ENCODE data around the gene SMIM27. TPM values are rescaled to one million over a fixed set of nuclear protein-coding genes. Genes with fewer than 3 reads are reported as not detected.

SMIM27 gene
- total RNA-seq, 2 donors from 2014 or later, result 4.1 to 4.6 TPM

DNA sequence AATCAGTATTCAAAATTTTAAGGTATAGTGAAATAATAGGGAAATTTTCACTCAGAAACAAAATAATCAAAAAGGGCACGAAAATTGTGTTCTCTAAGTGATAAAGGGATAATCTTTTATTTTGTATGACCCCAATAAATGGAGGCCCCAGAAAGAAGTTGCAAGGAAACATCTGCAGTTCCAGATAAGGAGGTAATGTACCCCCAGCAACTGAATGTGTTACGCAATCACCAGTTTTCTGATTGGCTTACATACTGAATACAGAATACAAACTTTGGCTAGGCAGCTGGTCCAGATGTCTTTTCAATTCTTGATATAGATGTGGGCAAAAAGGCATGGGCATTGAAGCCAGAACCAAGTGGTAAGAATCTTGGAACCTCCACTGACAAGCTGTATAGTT is 2.0 kb downstream of the SMIM27 start:
- TF ChIP-seq, protein P1, sequence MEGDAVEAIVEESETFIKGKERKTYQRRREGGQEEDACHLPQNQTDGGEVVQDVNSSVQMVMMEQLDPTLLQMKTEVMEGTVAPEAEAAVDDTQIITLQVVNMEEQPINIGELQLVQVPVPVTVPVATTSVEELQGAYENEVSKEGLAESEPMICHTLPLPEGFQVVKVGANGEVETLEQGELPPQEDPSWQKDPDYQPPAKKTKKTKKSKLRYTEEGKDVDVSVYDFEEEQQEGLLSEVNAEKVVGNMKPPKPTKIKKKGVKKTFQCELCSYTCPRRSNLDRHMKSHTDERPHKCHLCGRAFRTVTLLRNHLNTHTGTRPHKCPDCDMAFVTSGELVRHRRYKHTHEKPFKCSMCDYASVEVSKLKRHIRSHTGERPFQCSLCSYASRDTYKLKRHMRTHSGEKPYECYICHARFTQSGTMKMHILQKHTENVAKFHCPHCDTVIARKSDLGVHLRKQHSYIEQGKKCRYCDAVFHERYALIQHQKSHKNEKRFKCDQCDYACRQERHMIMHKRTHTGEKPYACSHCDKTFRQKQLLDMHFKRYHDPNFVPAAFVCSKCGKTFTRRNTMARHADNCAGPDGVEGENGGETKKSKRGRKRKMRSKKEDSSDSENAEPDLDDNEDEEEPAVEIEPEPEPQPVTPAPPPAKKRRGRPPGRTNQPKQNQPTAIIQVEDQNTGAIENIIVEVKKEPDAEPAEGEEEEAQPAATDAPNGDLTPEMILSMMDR (IDR thresholded peaks at IDR 0.05), result no peak
- ATAC-seq (ENCODE audit: insufficient number of reproducible peaks, low FRiP score, low read depth), result no peak
- no peaks in the 10 kb centered on the region for H3K36me3 ChIP-seq

DNA sequence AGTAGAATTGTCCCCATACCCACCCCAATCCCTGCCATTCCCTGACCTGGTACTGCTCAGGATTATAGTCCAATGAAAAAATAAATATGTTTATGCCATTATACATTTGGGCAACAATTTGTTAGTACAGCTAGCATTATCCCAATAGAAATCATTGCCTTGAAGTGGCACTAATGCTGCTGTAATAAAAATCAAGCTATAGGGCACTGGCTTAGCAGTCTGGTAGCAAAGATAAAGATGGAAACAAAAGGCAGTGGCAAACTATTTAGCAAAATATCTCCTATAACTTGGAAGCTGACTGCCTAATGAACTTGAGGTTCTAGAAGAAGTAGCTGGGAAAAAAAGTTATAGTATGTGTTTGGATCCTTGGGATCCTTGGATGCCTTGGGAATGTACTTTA is 2.5 kb downstream of the SMIM27 start:
- ATAC-seq (ENCODE audit: insufficient number of reproducible peaks, low FRiP score, low read depth), result no peak
- TF ChIP-seq, protein P1 (IDR thresholded peaks at IDR 0.05), result no peak
- Histone ChIP-seq H3K4me3 (no peak overlapping the region), H3K27ac (no peak overlapping the region), H3K9me3 (no peaks in the 10 kb centered on the region), H3K27me3 (replicated peaks; ENCODE audit: insufficient read depth) (no peaks in the 10 kb centered on the region), H3K36me3 (no peaks in the 10 kb centered on the region), H3K4me1 (ENCODE audit: control insufficient read depth in 1 of 2, low read depth in 2 of 2) (peaks cover 4 to 12% of the 10 kb centered on the region in 2 donors)
- no peak for DNase-seq (ENCODE audit: low spot score)

More for the DNA sequence above, 2.0 kb downstream of the SMIM27 start:
- Histone ChIP-seq H3K4me1 (ENCODE audit: control insufficient read depth in 1 of 2, low read depth in 2 of 2) (peaks cover 8 to 12% of the 10 kb centered on the region in 2 donors), H3K27me3 (replicated peaks; ENCODE audit: insufficient read depth) (no peaks in the 10 kb centered on the region), H3K27ac (no peak overlapping the region), H3K4me3 (no peak overlapping the region), H3K9me3 (no peaks in the 10 kb centered on the region)
- no peak for DNase-seq (ENCODE audit: low spot score)

DNA sequence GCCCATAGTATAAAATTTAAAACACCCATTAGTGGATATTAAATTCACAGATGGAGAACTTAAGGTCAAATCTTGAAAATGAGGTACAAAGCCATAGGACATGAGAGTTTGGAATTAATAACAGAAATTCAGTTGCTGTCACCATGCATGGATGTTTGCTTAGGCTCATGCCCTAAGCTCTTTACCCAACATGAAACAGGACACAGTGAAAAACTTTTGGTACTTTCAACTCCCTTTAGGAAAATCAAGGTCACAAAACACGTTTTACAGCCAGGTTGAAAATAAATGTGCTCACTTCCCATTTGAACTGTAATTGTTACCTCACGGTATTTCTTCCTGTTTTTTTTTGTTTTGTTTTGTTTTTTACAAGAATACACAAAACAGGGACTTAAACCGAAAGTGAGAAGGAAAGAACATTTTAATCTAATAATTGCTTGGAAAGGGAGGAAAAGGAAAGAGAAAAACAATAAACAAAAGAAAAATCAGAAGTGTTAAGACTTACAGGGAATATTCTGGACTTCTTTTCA is 6.3 kb downstream of the SMIM27 start:
- H3K9me3 ChIP-seq, result no peaks in the 10 kb centered on the region
- H3K4me3 ChIP-seq, result no peak overlapping the region
- H3K27me3 ChIP-seq (replicated peaks; ENCODE audit: insufficient read depth), result no peaks in the 10 kb centered on the region
- TF ChIP-seq, protein P1 (IDR thresholded peaks at IDR 0.05), result no peak
- H3K27ac ChIP-seq, result no peak overlapping the region
- H3K36me3 ChIP-seq, result no peaks in the 10 kb centered on the region
- H3K4me1 ChIP-seq (ENCODE audit: control insufficient read depth in 1 of 2, low read depth in 2 of 2), result no peaks in the 10 kb centered on the region
- DNase-seq (ENCODE audit: low spot score) (no peak), ATAC-seq (ENCODE audit: insufficient number of reproducible peaks, low FRiP score, low read depth) (no peak)

DNA sequence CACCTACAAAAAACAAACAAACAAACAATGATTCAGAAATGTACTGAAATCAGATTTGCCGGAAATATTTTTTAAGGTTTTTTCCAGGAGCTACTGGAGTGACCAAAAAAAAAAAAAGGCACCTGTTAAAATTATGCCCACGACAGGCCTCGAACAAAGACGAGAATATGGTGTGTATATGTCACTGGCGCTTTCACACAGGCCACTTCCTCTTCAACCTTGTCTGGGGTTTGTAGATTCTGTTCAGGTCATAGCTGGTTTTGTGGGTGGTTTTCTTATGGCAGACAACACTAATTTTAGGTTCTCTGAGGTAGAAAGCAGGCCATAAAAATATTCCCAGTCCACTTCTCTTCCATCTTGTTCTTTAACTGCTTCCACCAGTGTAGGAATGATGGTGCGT is 13.8 kb downstream of the SMIM27 start:
- no peak overlapping the region for H3K27ac ChIP-seq
- H3K36me3 ChIP-seq, result peaks cover 29% of the 10 kb centered on the region
- TF ChIP-seq, protein P1 (IDR thresholded peaks at IDR 0.05), result no peak
- ATAC-seq (ENCODE audit: insufficient number of reproducible peaks, low FRiP score, low read depth) (no peak), DNase-seq (ENCODE audit: low spot score) (no peak)
- H3K4me3 ChIP-seq, result no peak overlapping the region
- peaks cover 0 to 3% of the 10 kb centered on the region in 2 donors for H3K4me1 ChIP-seq (ENCODE audit: control insufficient read depth in 1 of 2, low read depth in 2 of 2)
- no peaks in the 10 kb centered on the region for H3K27me3 ChIP-seq (replicated peaks; ENCODE audit: insufficient read depth)
- no peaks in the 10 kb centered on the region for H3K9me3 ChIP-seq

DNA sequence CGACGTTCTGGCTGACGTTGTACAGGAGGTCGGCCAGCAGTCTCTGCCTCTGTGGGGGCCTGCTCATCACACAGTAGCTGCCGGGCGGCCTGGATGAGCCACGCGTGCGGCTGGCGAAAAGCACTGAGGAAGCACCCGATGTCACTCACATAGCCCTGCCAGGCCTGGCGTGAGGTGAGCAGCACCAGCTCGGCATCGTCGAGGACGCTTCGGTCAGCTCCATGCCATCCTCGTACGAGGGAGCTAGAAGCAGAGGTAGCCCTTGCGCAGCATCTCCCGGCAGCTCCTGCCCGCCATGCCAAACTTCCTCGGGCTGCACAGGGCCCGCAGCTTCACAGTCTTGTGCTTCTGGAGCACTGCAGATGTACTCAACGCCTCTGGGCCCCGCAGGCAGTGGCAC is 14.6 kb downstream of the SMIM27 start:
- H3K4me1 ChIP-seq (ENCODE audit: control insufficient read depth in 1 of 2, low read depth in 2 of 2), result peaks cover 5 to 11% of the 10 kb centered on the region in 2 donors
- TF ChIP-seq, protein P1 (IDR thresholded peaks at IDR 0.05), result no peak
- ATAC-seq (ENCODE audit: insufficient number of reproducible peaks, low FRiP score, low read depth), result no peak

More for the DNA sequence above, 14.6 kb downstream of the SMIM27 start:
- H3K4me3 ChIP-seq, result no peak overlapping the region
- H3K36me3 ChIP-seq, result peaks cover 29% of the 10 kb centered on the region
- no peaks in the 10 kb centered on the region for H3K27me3 ChIP-seq (replicated peaks; ENCODE audit: insufficient read depth)
- H3K9me3 ChIP-seq, result no peaks in the 10 kb centered on the region
- DNase-seq (ENCODE audit: low spot score), result no peak
- H3K27ac ChIP-seq, result no peak overlapping the region
